Smooth muscle cell of bladder (primary cell): ENCODE results near the gene ADIPOR1. TPM values are rescaled to one million over a fixed set of nuclear protein-coding genes. Genes with fewer than 3 reads are reported as not detected.

Source experiments
- total RNA-seq: library from RNA; depleted of rRNA; stranded (reverse); fragments of >200 nt; gene quantifications from 2 replicates; pipeline ENCODE4 v1.2.3, GENCODE V29; 2014

Gene ADIPOR1, protein sequence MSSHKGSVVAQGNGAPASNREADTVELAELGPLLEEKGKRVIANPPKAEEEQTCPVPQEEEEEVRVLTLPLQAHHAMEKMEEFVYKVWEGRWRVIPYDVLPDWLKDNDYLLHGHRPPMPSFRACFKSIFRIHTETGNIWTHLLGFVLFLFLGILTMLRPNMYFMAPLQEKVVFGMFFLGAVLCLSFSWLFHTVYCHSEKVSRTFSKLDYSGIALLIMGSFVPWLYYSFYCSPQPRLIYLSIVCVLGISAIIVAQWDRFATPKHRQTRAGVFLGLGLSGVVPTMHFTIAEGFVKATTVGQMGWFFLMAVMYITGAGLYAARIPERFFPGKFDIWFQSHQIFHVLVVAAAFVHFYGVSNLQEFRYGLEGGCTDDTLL
- total RNA-seq: 93.6 and 126 TPM in 2 replicates

GRCh38 chr1:202957733-202958543 lies at the start of gene ADIPOR1:
TSS of gene ADIPOR1 (minus strand) at chr1:202958312. CDS start at chr1:202951070, 7,242 bp downstream.

GRCh38 chr1:203006948-203007871 lies 49.1 kb upstream of the ADIPOR1 start, which contains the start of gene TMEM183A:
TSS of gene TMEM183A (plus strand) at chr1:203007374. CDS start at chr1:203007466, 92 bp downstream.

DNA sequence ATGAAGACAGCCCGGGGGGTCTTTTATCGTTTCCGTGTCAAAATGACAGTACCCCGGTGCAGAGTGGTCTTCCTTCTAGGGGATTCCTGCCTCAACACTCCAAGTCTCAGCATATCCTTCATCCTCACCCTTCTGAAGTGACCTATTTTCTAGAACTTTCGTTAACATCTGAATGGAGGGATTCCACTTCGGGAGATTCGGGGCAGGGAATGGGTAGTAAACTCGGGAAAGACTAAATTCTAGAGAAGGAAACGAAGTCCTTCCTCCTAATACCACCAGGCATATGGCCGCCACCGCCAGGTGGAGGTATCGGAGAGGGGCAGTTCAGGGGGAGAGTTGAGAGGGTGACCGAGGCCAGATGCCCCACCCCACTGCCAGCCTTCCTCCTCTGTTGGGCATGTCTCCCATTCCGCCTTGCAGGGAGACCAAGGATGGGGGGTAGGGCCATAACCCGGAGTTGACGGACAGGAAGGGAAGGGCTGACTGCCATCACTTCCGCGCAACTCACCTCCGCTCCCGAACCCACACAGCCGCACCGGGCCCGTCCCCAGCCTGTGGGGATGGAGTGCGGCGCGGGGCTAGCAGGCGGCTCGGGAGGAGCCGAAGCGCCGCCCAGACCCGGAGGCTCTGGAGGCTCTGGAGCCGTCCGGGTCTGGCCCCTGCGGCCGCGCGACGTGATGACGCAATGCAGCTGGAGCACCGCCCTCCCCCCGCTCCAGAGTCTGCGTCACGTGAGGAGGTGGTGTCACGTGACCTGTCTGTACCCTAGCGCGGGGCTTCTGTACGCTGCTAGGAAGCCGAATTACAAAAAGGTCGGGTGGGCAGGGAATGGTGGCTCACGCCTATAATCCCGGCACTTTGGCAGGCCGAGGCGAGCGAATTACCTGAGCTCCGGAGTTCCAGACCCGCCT lies 31.3 kb downstream of the ADIPOR1 start, which contains the start of gene KLHL12:
TSS of gene KLHL12 (minus strand) at position 654 of the 911 bp plus-strand sequence. CDS start 2,072 bp downstream, outside the sequence.

Other genes with a start within 250 kb of the ADIPOR1 start
- under 0.01 TPM in 1 of 2 replicates, not detected in the other for gene SYT2, start 247.9 kb downstream of the ADIPOR1 start, total RNA-seq
- gene KDM5B, start 149.9 kb downstream of the ADIPOR1 start, total RNA-seq: 65.7 and 85.5 TPM in 2 replicates
- 0.55 TPM in 1 of 2 replicates, not detected in the other for gene PCAT6, start 147.4 kb downstream of the ADIPOR1 start, total RNA-seq
- gene RABIF, start 69.2 kb downstream of the ADIPOR1 start, total RNA-seq: 3.3 and 4.7 TPM in 2 replicates
- 31.9 and 36.3 TPM in 2 replicates for gene KLHL12, start 31.1 kb downstream of the ADIPOR1 start, total RNA-seq
- gene CYB5R1, start 8.9 kb upstream of the ADIPOR1 start, total RNA-seq: 36.0 and 51.4 TPM in 2 replicates
- gene TMEM183A, start 49.1 kb upstream of the ADIPOR1 start, total RNA-seq: 77.9 and 106 TPM in 2 replicates
- 5.3 and 35.9 TPM in 2 replicates for gene PPFIA4, start 68.2 kb upstream of the ADIPOR1 start, total RNA-seq
- gene MYOG, start 127.7 kb upstream of the ADIPOR1 start, total RNA-seq: not detected in 2 replicates
- 16.5 and 19.5 TPM in 2 replicates for gene ADORA1, start 169.4 kb upstream of the ADIPOR1 start, total RNA-seq
- 0.09 and 0.14 TPM in 2 replicates for gene MYBPH, start 217.5 kb upstream of the ADIPOR1 start, total RNA-seq
- gene CHI3L1, start 228.4 kb upstream of the ADIPOR1 start, total RNA-seq: 14.5 and 35.3 TPM in 2 replicates